Ovary (tissue), 9 donors: ENCODE measurements around the gene KIF19. TPM values are rescaled to one million over a fixed set of nuclear protein-coding genes. Genes with fewer than 3 reads are reported as not detected.

Experiments used
- DNase-seq, 5 donors: peaks; one replicate each; pipeline ENCODE4 v3.0.0-alpha.2; 2019 to 2020
- H3K27ac ChIP-seq, 2 donors: fragments of 200-600 bp; one replicate each; pipeline versions ENCODE4 v1.5.1 to v1.8.0; 2019 to 2022
- H3K27me3 ChIP-seq: fragments of 200-600 bp; one replicate; pipeline ENCODE4 v1.8.0; 2022
- H3K36me3 ChIP-seq: fragments of 200-600 bp; sonication (generic); one replicate; pipeline ENCODE4 v1.5.1; 2019
- H3K4me1 ChIP-seq: one replicate; pipeline ENCODE4 v1.8.1; 2013; ENCODE audit warnings: mild to moderate bottlenecking, moderate library complexity; ENCODE audit not compliant: insufficient read depth
- H3K4me3 ChIP-seq: fragments of 200-600 bp; sonication (generic); one replicate; pipeline ENCODE4 v1.5.1; 2017
- H3K9me3 ChIP-seq, 2 donors: fragments of 200-600 bp in 1 of 2; sonication (generic) in 1 of 2; one replicate each; pipeline versions ENCODE4 v1.5.1 to v1.8.1; 2013 to 2019; ENCODE audit warnings: mild to moderate bottlenecking in 1 of 2, moderate library complexity in 1 of 2
- CTCF ChIP-seq, 3 donors: fragments of 450-650 bp in 2 of 3; fragments of 200-600 bp in 1 of 3; IDR thresholded peaks; one replicate each; pipeline versions ENCODE4 v1.5.1 to v1.8.0; 2016 to 2022; ENCODE audit warnings: antibody characterized with exemption in 3 of 3, mild to moderate bottlenecking in 1 of 3
- EP300 ChIP-seq: sonication (generic); formaldehyde crosslinking; IDR thresholded peaks from one replicate; pipeline ENCODE4 v1.6.1; 2017; ENCODE audit warnings: antibody characterized with exemption
- POLR2A ChIP-seq: fragments of 450-650 bp; IDR thresholded peaks from one replicate; pipeline ENCODE4 v1.6.1; 2017; ENCODE audit warnings: antibody characterized with exemption, mild to moderate bottlenecking, moderate library complexity
- WGBS, 3 donors: extraction: QIAGEN DNeasy Blood & Tissue Kit in 1 of 3; methylation state at CpG; one replicate each; pipeline versions ENCODE4 v1.1.5 to v1.1.7; 2013 to 2017; 5-methylcytosine and 5-hydroxymethylcytosine counted together
- intact Hi-C, 4 donors: fragments of 100-400 bp; cut with DNase I; formaldehyde crosslinking; loops; one replicate each; pipeline versions ENCODE4 v1.11.0 to v1.15.1; 2022 to 2023
- polyA plus RNA-seq, 2 donors: library from polyadenylated mRNA; stranded (reverse); fragments of 200-250 nt in 1 of 2; fragments of 350-450 nt in 1 of 2; fragmentation: Illumina TruSeq in 1 of 2; extraction: RNeasy Lipid Tissue Mini Kit (QIAGEN cat#74804) in 1 of 2; gene quantifications; one replicate each; pipeline ENCODE4 v1.2.3, GENCODE V29; 2013 to 2014
- total RNA-seq, 7 donors: library from RNA; depleted of rRNA in 2 of 7; stranded (reverse); fragments of >200 nt in 2 of 7; fragmentation: NEBNext Ultra II Directional in 3 of 7; extraction: Animal tissue kit (Norgen Biotek cat#: 25700) in 3 of 7; gene quantifications; one replicate each; pipeline versions ENCODE4 v1.1.0 to v1.2.4, GENCODE V29; 2016 to 2023
- donor health status: DM: no; HTN: no; CAD: no; lungs with moderate emphysema.
- donor health status: DM: no; HTN: no; CAD: no.
- donor health status: Bipolar disorder and iron deficiency.
- donor health status: DM: yes; HTN: yes; CAD: no.
- donor health status: DM: no; HTN: no; CAD: no.
- donor health status: DM: yes; HTN: yes; CAD: no.

The KIF19 gene
- total and polyA plus RNA-seq, 9 donors: 0.33 to 15.0 (median 1.2) TPM; not detected in 2

DNA sequence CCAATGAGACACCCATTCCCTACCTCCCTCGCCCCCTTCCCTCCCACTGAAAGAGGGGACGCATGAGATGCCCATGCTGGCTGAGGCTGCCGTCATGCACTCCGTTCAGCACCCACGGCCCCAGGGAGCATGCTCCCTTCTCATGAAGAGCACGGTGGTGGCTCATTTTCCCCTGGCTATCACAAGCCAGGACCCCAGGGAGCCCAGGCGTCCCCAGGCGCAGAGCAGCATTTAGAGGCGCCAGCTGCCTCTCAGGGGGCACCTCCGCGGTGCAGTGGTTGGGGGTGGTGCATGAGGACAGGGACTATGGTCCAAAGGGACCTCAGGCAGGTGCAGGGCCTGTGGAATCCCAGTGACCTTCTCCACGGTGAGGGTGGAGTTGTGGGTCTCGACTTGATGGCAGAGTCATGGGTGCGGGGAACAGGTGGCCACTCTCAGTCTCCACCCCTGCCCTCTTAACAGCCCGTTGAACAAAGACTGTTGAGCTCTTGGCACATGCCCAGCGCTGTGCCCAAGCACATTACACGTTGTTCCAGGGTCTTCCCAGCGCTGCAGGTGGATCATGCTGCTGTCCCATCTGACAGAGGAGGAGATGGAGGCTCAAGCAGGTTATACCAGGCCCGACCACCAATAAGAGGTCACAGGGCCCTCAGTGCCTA is 13.6 kb downstream of the KIF19 start:
- no peak for TF ChIP-seq POLR2A
- TF ChIP-seq CTCF (IDR thresholded peaks at IDR 0.05): no peak
- no peaks in the 10 kb centered on the region for H3K36me3 ChIP-seq
- no peak for DNase-seq
- H3K27ac ChIP-seq: no peak overlapping the region
- H3K27me3 ChIP-seq: no peaks in the 10 kb centered on the region
- no peak overlapping the region for H3K4me3 ChIP-seq
- intact Hi-C loops: no loop called here
- 78 to 82% (median 78%) methylated on average over 19 of the region's 19 CpGs for WGBS, 3 donors
- peaks cover 0 to 3% of the 10 kb centered on the region in 2 donors for H3K9me3 ChIP-seq
- no peaks in the 10 kb centered on the region for H3K4me1 ChIP-seq

GRCh38 chr17:74340470-74341023 is 14.5 kb downstream of the KIF19 start:
- WGBS, 3 donors: 38 to 59% (median 42%) methylated on average over 13 of the region's 13 CpGs
- Histone ChIP-seq H3K27me3 (no peaks in the 10 kb centered on the region), H3K27ac (no peak overlapping the region)

GRCh38 chr17:74342224-74342623 is 16.2 kb downstream of the KIF19 start:
- H3K4me3 ChIP-seq: no peak overlapping the region
- 56 to 67% (median 63%) methylated on average over 6 to 10 of the region's 10 CpGs for WGBS, 3 donors
- no peak overlapping the region for H3K27ac ChIP-seq

More at GRCh38 chr17:74340470-74341023, 14.5 kb downstream of the KIF19 start:
- no peak for DNase-seq
- no peak for TF ChIP-seq POLR2A
- no peak for TF ChIP-seq CTCF (IDR thresholded peaks at IDR 0.05)
- no peak for TF ChIP-seq EP300
- H3K4me1 ChIP-seq: no peaks in the 10 kb centered on the region
- intact Hi-C loops: no loop called here
- no peak overlapping the region for H3K4me3 ChIP-seq
- H3K9me3 ChIP-seq: no peaks in the 10 kb centered on the region
- H3K36me3 ChIP-seq: no peaks in the 10 kb centered on the region

GRCh38 chr17:74343121-74343520 is 17.1 kb downstream of the KIF19 start:
- Histone ChIP-seq H3K36me3 (no peaks in the 10 kb centered on the region), H3K9me3 (no peaks in the 10 kb centered on the region), H3K27me3 (no peaks in the 10 kb centered on the region), H3K4me3 (no peak overlapping the region), H3K4me1 (no peaks in the 10 kb centered on the region), H3K27ac (no peak overlapping the region)
- no peak for TF ChIP-seq POLR2A
- TF ChIP-seq EP300: no peak
- TF ChIP-seq CTCF (IDR thresholded peaks at IDR 0.05): no peak
- WGBS, 3 donors: 78 to 96% (median 95%) methylated on average over 7 to 8 of the region's 8 CpGs
- intact Hi-C loops: no loop called here
- DNase-seq: no peak

More at GRCh38 chr17:74342224-74342623, 16.2 kb downstream of the KIF19 start:
- intact Hi-C loops: no loop called here
- no peaks in the 10 kb centered on the region for H3K9me3 ChIP-seq
- DNase-seq: no peak
- H3K36me3 ChIP-seq: no peaks in the 10 kb centered on the region
- H3K4me1 ChIP-seq: no peaks in the 10 kb centered on the region
- H3K27me3 ChIP-seq: no peaks in the 10 kb centered on the region
- TF ChIP-seq CTCF (IDR thresholded peaks at IDR 0.05): no peak
- no peak for TF ChIP-seq EP300
- TF ChIP-seq POLR2A: no peak
